Common myeloid progenitor, CD34-positive (primary cell): Measurements from ENCODE around the gene FADS1.

Experiments
- CTCF ChIA-PET: fragments of 350-600 bp; sonication (Branson Sonifier 250); formaldehyde crosslinking; loops from one replicate; lab custom pipeline; 2021; ENCODE audit warnings: antibody characterized with exemption; lab: Charles Lee
- POLR2A ChIA-PET: fragments of 350-600 bp; sonication (Branson Sonifier 250); formaldehyde crosslinking; loops from one replicate; lab custom pipeline; 2021; ENCODE audit warnings: antibody characterized with exemption; lab: Charles Lee
- DNase-seq, 3 donors: peaks; one replicate each; pipeline versions ENCODE4 v3.0.0 to v3.0.0-alpha.2; 2013
- H3K27ac ChIP-seq, 2 experiments: 1 replicate in 1 of 2; 2 replicates in 1 of 2; pipeline ENCODE4 v1.7.0; 2013; ENCODE audit warnings: inconsistent platforms in 2 of 2, low read length in 2 of 2, mild to moderate bottlenecking in 2 of 2, low read depth in 1 of 2, moderate library complexity in 1 of 2; ENCODE audit not compliant: severe bottlenecking in 2 of 2, insufficient read depth in 1 of 2, poor library complexity in 1 of 2
- H3K27me3 ChIP-seq, 5 experiments: replicated peaks in 2 of 5; 1 replicate in 3 of 5; 2 replicates in 2 of 5; pipeline versions ENCODE4 v1.6.1 to v1.7.0; 2013; ENCODE audit warnings: low read length in 4 of 5, mild to moderate bottlenecking in 2 of 5, moderate library complexity in 2 of 5, inconsistent platforms in 1 of 5; ENCODE audit not compliant: insufficient read depth in 5 of 5, control insufficient read depth in 4 of 5
- H3K36me3 ChIP-seq, 4 experiments: 1 replicate in 2 of 4; 2 replicates in 2 of 4; pipeline versions ENCODE4 v1.6.1 to v1.7.0; 2013; ENCODE audit warnings: low read length in 3 of 4, control low read depth in 1 of 4, mild to moderate bottlenecking in 1 of 4; ENCODE audit not compliant: control insufficient read depth in 4 of 4, insufficient read depth in 4 of 4
- H3K4me1 ChIP-seq, 4 experiments: 1 replicate in 3 of 4; 2 replicates in 1 of 4; pipeline versions ENCODE4 v1.6.1 to v1.7.1; 2013; ENCODE audit warnings: low read length in 3 of 4, mild to moderate bottlenecking in 3 of 4, control low read depth in 1 of 4, inconsistent platforms in 1 of 4, moderate library complexity in 1 of 4; ENCODE audit not compliant: control insufficient read depth in 4 of 4, insufficient read depth in 4 of 4; ENCODE audit errors: control extremely low read depth in 1 of 4
- H3K4me3 ChIP-seq, 7 experiments: 1 replicate in 4 of 7; 2 replicates in 3 of 7; pipeline versions ENCODE4 v1.5.1 to v1.7.0; 2013; ENCODE audit warnings: mild to moderate bottlenecking in 7 of 7, low read length in 6 of 7, moderate library complexity in 6 of 7, inconsistent platforms in 2 of 7, low read depth in 2 of 7, control low read depth in 1 of 7; ENCODE audit not compliant: insufficient read depth in 4 of 7, control insufficient read depth in 1 of 7; ENCODE audit errors: extremely low read depth in 1 of 7
- H3K9me3 ChIP-seq, 5 experiments: 1 replicate in 4 of 5; 2 replicates in 1 of 5; pipeline versions ENCODE4 v1.6.1 to v1.7.1; 2013; ENCODE audit warnings: low read length in 4 of 5, mild to moderate bottlenecking in 2 of 5, inconsistent platforms in 1 of 5, low read depth in 1 of 5, moderate library complexity in 1 of 5; ENCODE audit not compliant: control insufficient read depth in 4 of 5, insufficient read depth in 2 of 5; ENCODE audit errors: control extremely low read depth in 1 of 5
- WGBS: methylation state at CpG from one replicate; pipeline ENCODE4 v1.1.5; 2013; ENCODE audit not compliant: insufficient coverage; 5-methylcytosine and 5-hydroxymethylcytosine counted together

FADS1 gene

DNA sequence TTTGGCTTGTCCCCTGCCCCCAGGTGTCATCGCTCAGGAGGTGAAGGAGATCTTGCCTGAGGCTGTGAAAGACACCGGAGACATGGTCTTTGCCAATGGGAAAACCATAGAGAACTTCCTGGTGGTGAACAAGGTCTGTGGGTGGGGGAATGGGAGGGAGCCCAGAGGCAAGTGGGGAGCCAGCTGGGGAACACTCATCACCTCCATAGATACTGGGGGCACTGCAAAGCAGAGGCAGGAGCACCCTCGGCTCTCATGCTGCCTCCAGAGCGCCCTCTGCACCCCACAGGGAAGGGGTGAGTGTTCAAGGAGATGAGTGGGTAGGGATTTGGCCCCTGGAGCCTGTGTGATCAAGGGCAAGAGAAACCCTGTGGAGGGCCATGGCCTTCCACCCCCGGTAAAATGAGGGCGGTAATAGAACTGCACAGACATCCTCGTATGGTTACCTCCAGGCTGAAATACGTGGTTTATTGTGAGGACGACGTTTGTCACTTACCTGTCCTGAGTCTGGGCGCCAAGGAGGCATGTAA is 38.4 kb downstream of the FADS1 start:
- CTCF ChIA-PET: interaction anchor here (1.5 kb wide), 1 partner anchor 12 kb away, joined by 11 read pairs; no protein-coding TSS in a partner anchor
- Histone ChIP-seq H3K4me3 (no peak overlapping the region), H3K27me3 (peaks cover 0 to 9% (median 0%) of the 10 kb centered on the region in 5 experiments), H3K36me3 (no peaks in the 10 kb centered on the region), H3K27ac (no peak overlapping the region), H3K4me1 (peaks cover 0 to 13% (median 10%) of the 10 kb centered on the region in 4 experiments), H3K9me3 (no peaks in the 10 kb centered on the region)
- no peak for DNase-seq
- 98% methylated on average over 8 of the region's 11 CpGs for WGBS
- POLR2A ChIA-PET: no interaction called here

DNA sequence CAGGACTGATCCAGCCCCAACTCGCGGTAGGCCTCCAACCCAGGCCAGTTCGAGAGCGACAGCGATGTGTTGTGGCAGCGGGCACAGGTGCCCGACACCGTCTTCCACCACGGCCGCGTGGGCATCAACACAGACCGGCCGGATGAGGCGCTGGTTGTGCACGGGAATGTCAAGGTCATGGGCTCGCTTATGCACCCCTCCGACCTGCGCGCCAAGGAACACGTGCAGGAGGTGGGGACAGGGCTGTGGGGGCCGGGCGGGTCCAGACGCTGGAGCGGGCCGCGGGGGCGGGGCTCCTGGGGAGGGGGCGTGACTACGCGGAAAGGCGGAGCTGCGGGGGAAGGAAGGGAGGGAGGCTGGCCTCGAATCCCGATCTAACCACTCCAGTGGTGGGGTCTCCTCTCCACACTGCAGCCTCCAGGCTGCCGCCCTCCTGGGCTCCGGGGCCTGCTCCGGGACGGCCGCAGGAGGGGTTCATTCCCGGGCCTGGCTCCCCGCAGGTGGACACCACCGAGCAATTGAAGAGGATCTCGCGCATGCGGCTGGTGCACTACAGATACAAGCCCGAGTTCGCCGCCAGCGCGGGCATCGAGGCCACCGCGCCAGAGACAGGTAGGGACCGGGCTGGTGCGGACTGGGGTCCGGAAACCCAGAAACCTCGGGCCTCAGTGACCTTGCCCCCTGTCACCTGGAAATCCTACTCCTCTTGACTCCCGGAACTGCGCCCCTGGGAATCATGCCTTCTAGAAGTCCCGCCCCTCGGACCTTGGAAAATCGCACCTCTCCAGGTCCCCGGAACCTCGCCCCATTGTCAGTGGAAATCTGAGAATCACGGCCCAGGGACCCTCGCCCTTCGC is 39.3 kb downstream of the FADS1 start:
- Histone ChIP-seq H3K36me3 (no peaks in the 10 kb centered on the region), H3K9me3 (no peaks in the 10 kb centered on the region), H3K27me3 (peaks cover 0 to 9% (median 0%) of the 10 kb centered on the region in 5 experiments), H3K4me1 (peaks cover 0 to 15% (median 12%) of the 10 kb centered on the region in 4 experiments), H3K27ac (no peak overlapping the region), H3K4me3 (peak overlapping the region in 4 of 7 experiments; percentile 22 to 59 (median 52))
- DNase-seq: peak; percentile 43 to 54 (median 46)
- CTCF ChIA-PET: interaction anchor here (1.1 kb wide), 1 partner anchor 11 kb away, joined by 3 read pairs; no protein-coding TSS in a partner anchor
- WGBS: 37% methylated on average over 48 of the region's 67 CpGs
- POLR2A ChIA-PET: no interaction called here

DNA sequence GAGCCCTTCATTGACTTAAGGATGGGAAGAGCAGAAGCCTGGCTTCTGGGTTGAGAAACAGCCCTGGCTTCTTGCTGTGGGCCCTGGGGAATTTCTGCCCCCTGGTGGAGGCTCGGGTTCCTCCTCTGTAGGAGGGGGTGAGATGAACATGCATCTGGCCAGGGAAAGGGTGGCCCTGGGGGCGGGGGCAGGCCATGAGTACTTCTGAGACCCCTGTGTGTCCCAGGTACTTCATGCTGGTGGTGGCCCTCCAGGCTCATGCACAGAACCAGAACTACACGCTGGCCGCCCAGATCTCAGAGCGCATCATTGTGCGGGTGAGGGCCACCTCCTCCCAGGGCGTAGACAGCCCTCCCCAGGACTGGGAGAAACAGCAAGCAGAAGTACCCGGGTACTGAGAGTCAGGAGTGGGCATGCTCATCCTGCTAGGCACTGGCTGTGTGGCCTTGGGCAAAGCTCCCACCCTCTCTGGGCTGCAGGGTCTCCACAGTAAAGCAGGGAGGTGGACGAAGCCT is 40.2 kb downstream of the FADS1 start:
- ChIA-PET POLR2A (no interaction called here), CTCF (interaction anchor here (1.0 to 1.6 kb wide), 3 partner anchors 11 to 32 kb away, joined by 3 to 4 read pairs (median 3); no protein-coding TSS in a partner anchor)
- H3K4me3 ChIP-seq: no peak overlapping the region
- no peak overlapping the region for H3K27ac ChIP-seq
- WGBS: 76% methylated on average over 9 of the region's 9 CpGs
- H3K4me1 ChIP-seq: peaks cover 0 to 15% (median 12%) of the 10 kb centered on the region in 4 experiments
- DNase-seq: peak; percentile 68 to 81 (median 76)
- H3K27me3 ChIP-seq: peaks cover 0 to 9% (median 0%) of the 10 kb centered on the region in 5 experiments
- no peaks in the 10 kb centered on the region for H3K36me3 ChIP-seq
- H3K9me3 ChIP-seq: no peaks in the 10 kb centered on the region

DNA sequence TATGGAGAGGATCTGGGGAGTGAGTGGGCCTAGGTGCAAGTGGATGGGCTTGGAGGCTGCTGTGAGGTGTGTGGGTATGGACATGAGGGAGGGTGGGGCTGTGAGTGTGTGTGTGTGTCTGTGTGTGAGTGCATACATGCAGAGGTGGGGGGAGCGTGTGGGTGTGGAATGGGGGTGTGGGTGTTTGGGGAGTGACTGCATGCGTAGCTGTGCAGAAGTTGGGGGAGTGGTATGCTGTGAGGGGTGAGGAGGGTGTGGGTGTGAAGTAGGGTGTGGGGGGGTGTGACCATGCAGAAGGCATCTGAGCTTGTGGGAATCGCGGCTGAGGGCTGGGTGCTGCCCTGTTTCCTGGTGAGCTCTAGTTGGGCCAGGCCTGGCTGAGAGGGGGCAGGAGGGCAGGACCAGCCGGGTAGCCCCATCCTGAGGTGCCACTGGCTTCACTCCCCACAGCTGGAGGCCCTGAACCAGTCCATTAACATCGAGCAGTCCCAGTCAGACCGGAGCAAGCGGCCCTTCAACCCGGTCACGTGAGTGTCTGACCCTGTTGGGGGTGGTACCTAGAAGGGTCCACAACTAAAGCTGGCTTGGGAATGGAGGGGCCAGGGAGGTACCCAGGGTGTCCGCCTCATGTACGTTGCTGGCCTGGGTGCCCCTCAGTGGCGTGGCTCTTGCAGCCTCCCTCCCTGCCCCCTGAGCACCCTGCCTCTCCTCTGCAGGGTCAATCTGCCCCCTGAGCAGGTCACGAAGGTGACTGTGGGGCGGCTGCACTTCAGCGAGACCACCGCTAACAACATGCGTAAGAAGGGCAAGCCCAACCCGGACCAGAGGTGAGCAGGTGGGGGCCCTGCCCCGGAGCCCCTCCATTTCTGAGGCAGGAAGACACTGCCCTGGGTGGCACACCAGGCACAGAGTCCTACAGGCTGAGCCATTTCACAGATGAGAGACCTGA is 40.9 kb downstream of the FADS1 start:
- POLR2A ChIA-PET: no interaction called here
- Histone ChIP-seq H3K4me1 (peaks cover 0 to 15% (median 12%) of the 10 kb centered on the region in 4 experiments), H3K36me3 (no peaks in the 10 kb centered on the region), H3K4me3 (no peak overlapping the region), H3K27me3 (peaks cover 0 to 9% (median 0%) of the 10 kb centered on the region in 5 experiments), H3K9me3 (no peaks in the 10 kb centered on the region), H3K27ac (no peak overlapping the region)
- CTCF ChIA-PET: interaction anchor here (0.8 to 1.6 kb wide), 8 partner anchors 9 to 36 kb away, joined by 3 to 5 read pairs (median 4); no protein-coding TSS in a partner anchor
- no peak for DNase-seq
- 92% methylated on average over 17 of the region's 20 CpGs for WGBS

GRCh38 chr11:61775106-61775505 is 41.7 kb downstream of the FADS1 start:
- no peak overlapping the region for H3K4me3 ChIP-seq
- no peaks in the 10 kb centered on the region for H3K36me3 ChIP-seq
- no peak for DNase-seq
- CTCF ChIA-PET: interaction anchor here (0.5 to 1.6 kb wide), 7 partner anchors 8 to 35 kb away, joined by 3 to 5 read pairs (median 3); no protein-coding TSS in a partner anchor
- peaks cover 0 to 15% (median 12%) of the 10 kb centered on the region in 4 experiments for H3K4me1 ChIP-seq
- H3K27ac ChIP-seq: no peak overlapping the region
- no peaks in the 10 kb centered on the region for H3K9me3 ChIP-seq
- H3K27me3 ChIP-seq: peaks cover 0 to 9% (median 0%) of the 10 kb centered on the region in 5 experiments
- 98% methylated on average over 6 of the region's 6 CpGs for WGBS
- POLR2A ChIA-PET: no interaction called here

DNA sequence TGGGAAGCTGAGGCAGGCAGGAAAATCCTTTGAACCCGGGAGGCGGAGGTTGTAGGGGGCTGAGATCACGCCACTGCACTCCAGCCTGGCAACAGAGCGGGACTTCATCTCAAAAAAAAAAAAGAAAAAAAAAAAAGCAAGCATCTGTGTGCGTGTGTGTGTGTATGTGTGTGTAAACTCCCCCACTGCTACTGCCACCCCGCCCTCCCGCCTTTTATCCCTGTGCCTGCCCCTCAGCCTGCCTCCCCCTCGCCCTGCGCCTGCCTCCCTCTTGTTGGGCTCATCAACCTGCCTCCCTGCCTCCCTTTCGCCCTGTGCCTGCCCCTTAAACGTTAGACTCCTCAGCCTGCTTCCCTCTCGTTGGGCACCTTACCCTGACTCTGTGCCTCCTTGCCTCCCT is 42.4 kb downstream of the FADS1 start:
- no peaks in the 10 kb centered on the region for H3K36me3 ChIP-seq
- ChIA-PET POLR2A (no interaction called here), CTCF (interaction anchor here (0.6 to 1.2 kb wide), 2 partner anchors 15 to 21 kb away, joined by 3 to 4 read pairs; no protein-coding TSS in a partner anchor)
- DNase-seq: no peak
- H3K4me1 ChIP-seq: peaks cover 0 to 15% (median 12%) of the 10 kb centered on the region in 4 experiments
- H3K27me3 ChIP-seq: peaks cover 0 to 9% (median 0%) of the 10 kb centered on the region in 5 experiments
- 93% methylated on average over 9 of the region's 12 CpGs for WGBS
- no peaks in the 10 kb centered on the region for H3K9me3 ChIP-seq
- H3K27ac ChIP-seq: no peak overlapping the region
- no peak overlapping the region for H3K4me3 ChIP-seq
